Fibroblast of pulmonary artery (primary cell): ENCODE data around the gene CD6.

ENCODE experiments used
- DNase-seq: peaks from one replicate; pipeline ENCODE4 v3.0.0-alpha.2; 2010; ENCODE audit warnings: low read depth
- H3K4me3 ChIP-seq: replicated peaks from 2 replicates; pipeline ENCODE4 v1.5.1; 2011; ENCODE audit warnings: low read depth, mild to moderate bottlenecking, control low read depth, low read length, moderate library complexity
- CTCF ChIP-seq: IDR thresholded peaks from 2 replicates; pipeline ENCODE4 v1.5.1; 2011; ENCODE audit warnings: mild to moderate bottlenecking, control low read depth, low read length, inconsistent platforms; ENCODE audit errors: missing control alignments

The CD6 gene

GRCh38 chr11:60991457-60991856 is 20.0 kb downstream of the CD6 start:
- no peak for DNase-seq

GRCh38 chr11:60992842-60993409 is 21.4 kb downstream of the CD6 start:
- TF ChIP-seq CTCF, result no peak
- DNase-seq, result no peak
- H3K4me3 ChIP-seq, result no peak overlapping the region

More at GRCh38 chr11:60991457-60991856, 20.0 kb downstream of the CD6 start:
- TF ChIP-seq CTCF, result no peak
- no peak overlapping the region for H3K4me3 ChIP-seq

- TF ChIP-seq CTCF, result no peak
- DNase-seq, result no peak
- H3K4me3 ChIP-seq, result no peak overlapping the region
These were observed 22.1 kb downstream of the CD6 start for GRCh38 chr11:60993615-60994014.

GRCh38 chr11:60994541-60995080 is 23.1 kb downstream of the CD6 start:
- no peak for DNase-seq
- no peak for TF ChIP-seq CTCF
- H3K4me3 ChIP-seq, result no peak overlapping the region

GRCh38 chr11:60995798-60996197 is 24.3 kb downstream of the CD6 start:
- DNase-seq, result peak; percentile 40
- no peak overlapping the region for H3K4me3 ChIP-seq
- TF ChIP-seq CTCF, result no peak

- TF ChIP-seq CTCF, result no peak
- DNase-seq, result no peak
These were observed 25.1 kb downstream of the CD6 start for GRCh38 chr11:60996381-60997138.

More at GRCh38 chr11:60996381-60997138, 25.1 kb downstream of the CD6 start:
- no peak overlapping the region for H3K4me3 ChIP-seq
